Motor neuron (in vitro differentiated cells): ENCODE results near the gene NEXMIF. TPM values are rescaled to one million over a fixed set of nuclear protein-coding genes. Genes with fewer than 3 reads are reported as not detected.
"Not testable (repeated sequence)": the region's sequence is repeated elsewhere in the genome, so short reads cannot be mapped to it uniquely, and the experiment has no call there.

ENCODE experiments used
- ATAC-seq, 8 experiments: fragments of 200-7000 bp; cut with Tn5 transposase; replicated peaks in 6 of 8; 2 replicates each; pipeline ENCODE4 v1.8.0; 2021; ENCODE audit warnings: mild to moderate bottlenecking in 8 of 8, moderate library complexity in 8 of 8
- H3K27ac ChIP-seq, 2 donors: fragments of 250-450 bp; sonication (Bioruptor Pico); 2 replicates each; pipeline ENCODE4 v1.9.0; 2021; ENCODE audit warnings: antibody characterized with exemption in 2 of 2, mild to moderate bottlenecking in 2 of 2, moderate library complexity in 1 of 2
- H3K4me1 ChIP-seq, 2 donors: fragments of 250-450 bp; sonication (Bioruptor Pico); replicated peaks in 1 of 2; 2 replicates each; pipeline ENCODE4 v1.6.1; 2021; ENCODE audit warnings: antibody characterized with exemption in 2 of 2, mild to moderate bottlenecking in 2 of 2, moderate library complexity in 1 of 2
- H3K4me3 ChIP-seq, 5 donors: fragments of 250-450 bp; sonication (Bioruptor Pico); 2 replicates each; pipeline ENCODE4 v1.9.0; 2021; ENCODE audit warnings: antibody characterized with exemption in 5 of 5, mild to moderate bottlenecking in 5 of 5, moderate library complexity in 4 of 5
- WGBS, 10 experiments: fragments of 450-650 bp; shearing (Covaris generic); methylation state at CpG; one replicate each; pipeline ENCODE4 v1.0.0; 2022; 5-methylcytosine and 5-hydroxymethylcytosine counted together
- in situ Hi-C, 9 experiments: fragments of 400-800 bp; cut with MboI; loops; one replicate each; pipeline ENCODE4 v1.15.0; 2021; ENCODE audit warnings: low sequenced_read_pairs in 9 of 9, low pct_unique_long_range_greater_than_20kb in 2 of 9; ENCODE audit not compliant: unreplicated experiment in 9 of 9
- total RNA-seq, 8 experiments: library from RNA; unstranded; fragments of 300-600 nt; gene quantifications; 2 replicates each; pipeline versions ENCODE4 v1.2.3 to v1.2.4, GENCODE V29; 2022

The NEXMIF gene
- total RNA-seq, 8 experiments from 2014 or later, result 0.04 to 12.6 (median 9.0) TPM

GRCh38 chrX:74779175-74779574 lies 146.1 kb downstream of the NEXMIF start:
- ATAC-seq, result peak in 3 of 8 experiments; percentile 29 to 43 (median 32)
- in situ Hi-C loops, result no loop called here
- 0 to 40% (median 26%) methylated on average over 1 to 2 of the region's 3 CpGs; no CpG with 5 or more reads in 6 of the 10 experiments for WGBS, 10 experiments
- Histone ChIP-seq H3K4me3 (no peak overlapping the region), H3K4me1 (peaks cover 0 to 3% of the 10 kb centered on the region in 2 donors), H3K27ac (no peak overlapping the region)

GRCh38 chrX:74774988-74775387 lies 150.3 kb downstream of the NEXMIF start:
- 0 to 40% (median 11%) methylated on average over 1 of the region's 1 CpG; no CpG with 5 or more reads in 7 of the 10 experiments for WGBS, 10 experiments

GRCh38 chrX:74736450-74736849 lies 188.8 kb downstream of the NEXMIF start:
- no peak overlapping the region for H3K27ac ChIP-seq
- H3K4me1 ChIP-seq, result no peaks in the 10 kb centered on the region
- in situ Hi-C loops, result no loop called here
- ATAC-seq, result no peak
- WGBS, 10 experiments, result 0 to 100% (median 52%) methylated on average over 1 to 3 of the region's 3 CpGs; no CpG with 5 or more reads in 3 of the 10 experiments
- H3K4me3 ChIP-seq, result no peak overlapping the region

More at GRCh38 chrX:74774988-74775387, 150.3 kb downstream of the NEXMIF start:
- H3K4me1 ChIP-seq, result peaks cover 0 to 3% of the 10 kb centered on the region in 2 donors
- H3K4me3 ChIP-seq, result no peak overlapping the region
- ATAC-seq, result no peak
- no peak overlapping the region for H3K27ac ChIP-seq
- in situ Hi-C loops, result no loop called here

- ATAC-seq, result no peak
- WGBS, 10 experiments, result 0% methylated on average over 1 of the region's 2 CpGs; no CpG with 5 or more reads in 9 of the 10 experiments
- in situ Hi-C loops, result no loop called here
- H3K27ac ChIP-seq, result no peak overlapping the region
- H3K4me3 ChIP-seq, result no peak overlapping the region
- no peaks in the 10 kb centered on the region for H3K4me1 ChIP-seq
These were observed 220.0 kb downstream of the NEXMIF start for GRCh38 chrX:74705269-74705668.

GRCh38 chrX:74701343-74701742 lies 223.9 kb downstream of the NEXMIF start:
- 0% methylated on average over 1 of the region's 2 CpGs; no CpG with 5 or more reads in 9 of the 10 experiments for WGBS, 10 experiments
- H3K27ac ChIP-seq, in situ Hi-C loops, H3K4me3 ChIP-seq, H3K4me1 ChIP-seq, ATAC-seq: not testable (repeated sequence)

- H3K4me3 ChIP-seq, result no peak overlapping the region
- no peak overlapping the region for H3K27ac ChIP-seq
- ATAC-seq, result no peak
- in situ Hi-C loops, result no loop called here
- 0 to 6% (median 0%) methylated on average over 1 to 2 of the region's 2 CpGs; no CpG with 5 or more reads in 5 of the 10 experiments for WGBS, 10 experiments
- no peaks in the 10 kb centered on the region for H3K4me1 ChIP-seq
These were observed 240.8 kb downstream of the NEXMIF start for GRCh38 chrX:74684466-74684865.

Other genes with a start within 250 kb of the NEXMIF start
- gene ABCB7, start 230.8 kb upstream of the NEXMIF start, total RNA-seq, result 10 to 100 TPM; 17.8 to 34.3 (median 21.9) TPM